Tibial nerve (tissue), 4 donors: ENCODE data around the gene HSPD1. TPM values are rescaled to one million over a fixed set of nuclear protein-coding genes. Genes with fewer than 3 reads are reported as not detected.

Source experiments
- DNase-seq, 2 donors: peaks; one replicate each; pipeline ENCODE4 v3.0.0-alpha.2; 2019; ENCODE audit warnings: low spot score in 2 of 2
- H3K27ac ChIP-seq, 4 donors: fragments of 200-600 bp; sonication (generic) in 3 of 4; one replicate each; pipeline ENCODE4 v1.5.1; 2017 to 2019; ENCODE audit warnings: mild to moderate bottlenecking in 1 of 4
- H3K27me3 ChIP-seq, 2 donors: fragments of 200-600 bp; sonication (generic) in 1 of 2; one replicate each; pipeline versions ENCODE4 v1.5.1 to v1.6.0; 2017 to 2019
- H3K36me3 ChIP-seq, 3 donors: fragments of 200-600 bp; sonication (generic); one replicate each; pipeline ENCODE4 v1.5.1; 2018 to 2019
- H3K4me1 ChIP-seq, 4 donors: fragments of 200-600 bp; sonication (generic) in 3 of 4; one replicate each; pipeline ENCODE4 v1.5.1; 2017 to 2019
- H3K4me3 ChIP-seq, 4 donors: fragments of 200-600 bp; sonication (generic) in 3 of 4; one replicate each; pipeline ENCODE4 v1.5.1; 2017 to 2019; ENCODE audit warnings: mild to moderate bottlenecking in 1 of 4, moderate library complexity in 1 of 4
- H3K9me3 ChIP-seq, 4 donors: fragments of 200-600 bp; sonication (generic) in 3 of 4; one replicate each; pipeline ENCODE4 v1.5.1; 2017 to 2019
- CTCF ChIP-seq, 5 experiments: fragments of 200-600 bp in 3 of 5; fragments of 450-650 bp in 2 of 5; sonication (generic) in 3 of 5; IDR thresholded peaks; one replicate each; pipeline ENCODE4 v1.5.1; 2016 to 2019; ENCODE audit warnings: antibody characterized with exemption in 5 of 5, mild to moderate bottlenecking in 3 of 5, moderate library complexity in 2 of 5
- EP300 ChIP-seq, 2 donors: sonication (generic); formaldehyde crosslinking; IDR thresholded peaks; one replicate each; pipeline ENCODE4 v1.6.1; 2017; ENCODE audit warnings: antibody characterized with exemption in 2 of 2, mild to moderate bottlenecking in 1 of 2
- POLR2A ChIP-seq, 2 donors: fragments of 450-650 bp; IDR thresholded peaks; one replicate each; pipeline ENCODE4 v1.6.1; 2017; ENCODE audit warnings: antibody characterized with exemption in 2 of 2, mild to moderate bottlenecking in 2 of 2, moderate library complexity in 2 of 2
- WGBS, 2 donors: methylation state at CpG; one replicate each; pipeline ENCODE4 v1.1.5; 2018; 5-methylcytosine and 5-hydroxymethylcytosine counted together
- total RNA-seq, 4 donors: library from RNA; depleted of rRNA; stranded (reverse); fragments of >200 nt; gene quantifications; one replicate each; pipeline ENCODE4 v1.1.0, GENCODE V29; 2016

Gene HSPD1
- total RNA-seq, 4 donors from 2014 or later, result 76.1 to 160 (median 119) TPM

GRCh38 chr2:197515315-197515738 lies 15.7 kb upstream of the HSPD1 start:
- Histone ChIP-seq H3K27ac (peak overlapping the region; percentile 88 to 97 (median 93)), H3K27me3 (no peaks in the 10 kb centered on the region), H3K36me3 (peaks cover 0 to 9% (median 0%) of the 10 kb centered on the region in 3 donors), H3K4me1 (peaks cover 0 to 40% (median 8%) of the 10 kb centered on the region in 4 donors), H3K4me3 (peak overlapping the region; percentile 43 to 91 (median 82)), H3K9me3 (no peaks in the 10 kb centered on the region)
- WGBS, 2 donors, result 0 to 1% methylated on average over 16 of the region's 16 CpGs
- no peak for DNase-seq
- TF ChIP-seq POLR2A (IDR thresholded peaks at IDR 0.05), result no peak
- TF ChIP-seq EP300 (IDR thresholded peaks at IDR 0.05), result peak in 1 of 2 donors; percentile 9
- no peak for TF ChIP-seq CTCF (IDR thresholded peaks at IDR 0.05)

GRCh38 chr2:197514754-197515153 lies 15.1 kb upstream of the HSPD1 start:
- peak overlapping the region; percentile 88 to 97 (median 93) for H3K27ac ChIP-seq
- peak overlapping the region in 3 of 4 donors; percentile 43 to 91 (median 87) for H3K4me3 ChIP-seq
- no peak for TF ChIP-seq CTCF (IDR thresholded peaks at IDR 0.05)
- no peaks in the 10 kb centered on the region for H3K27me3 ChIP-seq
- WGBS, 2 donors, result 52 to 59% methylated on average over 3 of the region's 3 CpGs
- peaks cover 0 to 9% (median 0%) of the 10 kb centered on the region in 3 donors for H3K36me3 ChIP-seq
- DNase-seq, result no peak
- H3K9me3 ChIP-seq, result no peaks in the 10 kb centered on the region
- peaks cover 0 to 40% (median 8%) of the 10 kb centered on the region in 4 donors for H3K4me1 ChIP-seq

- no peak overlapping the region for H3K27ac ChIP-seq
- no peak for TF ChIP-seq CTCF (IDR thresholded peaks at IDR 0.05)
- no peak for TF ChIP-seq POLR2A (IDR thresholded peaks at IDR 0.05)
- TF ChIP-seq EP300 (IDR thresholded peaks at IDR 0.05), result no peak
- WGBS, 2 donors, result 91 to 93% methylated on average over 5 of the region's 5 CpGs
- H3K27me3 ChIP-seq, result no peaks in the 10 kb centered on the region
- no peaks in the 10 kb centered on the region for H3K9me3 ChIP-seq
- no peak overlapping the region for H3K4me3 ChIP-seq
- H3K4me1 ChIP-seq, result peaks cover 0 to 33% (median 8%) of the 10 kb centered on the region in 4 donors
- no peak for DNase-seq
- peaks cover 0 to 9% (median 0%) of the 10 kb centered on the region in 3 donors for H3K36me3 ChIP-seq
Measured at GRCh38 chr2:197513915-197514314, 14.3 kb upstream of the HSPD1 start.

- H3K36me3 ChIP-seq, result peaks cover 0 to 18% (median 8%) of the 10 kb centered on the region in 3 donors
- no peaks in the 10 kb centered on the region for H3K27me3 ChIP-seq
- DNase-seq, result no peak
- H3K4me1 ChIP-seq, result peaks cover 0 to 15% (median 9%) of the 10 kb centered on the region in 4 donors
- H3K9me3 ChIP-seq, result no peaks in the 10 kb centered on the region
- H3K27ac ChIP-seq, result no peak overlapping the region
- WGBS, 2 donors, result 94% methylated on average over 5 of the region's 5 CpGs
- H3K4me3 ChIP-seq, result no peak overlapping the region
- TF ChIP-seq POLR2A (IDR thresholded peaks at IDR 0.05) (no peak), CTCF (IDR thresholded peaks at IDR 0.05) (no peak), EP300 (IDR thresholded peaks at IDR 0.05) (no peak)
Measured at GRCh38 chr2:197506658-197507057, 7.0 kb upstream of the HSPD1 start.

GRCh38 chr2:197504512-197504911 lies 4.9 kb upstream of the HSPD1 start:
- no peaks in the 10 kb centered on the region for H3K9me3 ChIP-seq
- 90 to 92% methylated on average over 6 of the region's 6 CpGs for WGBS, 2 donors

More at GRCh38 chr2:197504512-197504911, 4.9 kb upstream of the HSPD1 start:
- no peak overlapping the region for H3K4me3 ChIP-seq
- TF ChIP-seq CTCF (IDR thresholded peaks at IDR 0.05) (no peak), EP300 (IDR thresholded peaks at IDR 0.05) (no peak), POLR2A (IDR thresholded peaks at IDR 0.05) (no peak)
- H3K36me3 ChIP-seq, result peaks cover 0 to 18% (median 8%) of the 10 kb centered on the region in 3 donors
- H3K27me3 ChIP-seq, result no peaks in the 10 kb centered on the region
- H3K4me1 ChIP-seq, result peaks cover 0 to 24% (median 14%) of the 10 kb centered on the region in 4 donors
- no peak overlapping the region for H3K27ac ChIP-seq
- no peak for DNase-seq
